Measurements from ENCODE around the gene KNTC1. TPM values are rescaled to one million over a fixed set of nuclear protein-coding genes. Genes with fewer than 3 reads are reported as not detected.
"Not testable (repeated sequence)": the region's sequence is repeated elsewhere in the genome, so short reads cannot be mapped to it uniquely, and the experiment has no call there.

Gene KNTC1
- polyA plus RNA-seq, 1 donor, result 20.7 TPM

DNA sequence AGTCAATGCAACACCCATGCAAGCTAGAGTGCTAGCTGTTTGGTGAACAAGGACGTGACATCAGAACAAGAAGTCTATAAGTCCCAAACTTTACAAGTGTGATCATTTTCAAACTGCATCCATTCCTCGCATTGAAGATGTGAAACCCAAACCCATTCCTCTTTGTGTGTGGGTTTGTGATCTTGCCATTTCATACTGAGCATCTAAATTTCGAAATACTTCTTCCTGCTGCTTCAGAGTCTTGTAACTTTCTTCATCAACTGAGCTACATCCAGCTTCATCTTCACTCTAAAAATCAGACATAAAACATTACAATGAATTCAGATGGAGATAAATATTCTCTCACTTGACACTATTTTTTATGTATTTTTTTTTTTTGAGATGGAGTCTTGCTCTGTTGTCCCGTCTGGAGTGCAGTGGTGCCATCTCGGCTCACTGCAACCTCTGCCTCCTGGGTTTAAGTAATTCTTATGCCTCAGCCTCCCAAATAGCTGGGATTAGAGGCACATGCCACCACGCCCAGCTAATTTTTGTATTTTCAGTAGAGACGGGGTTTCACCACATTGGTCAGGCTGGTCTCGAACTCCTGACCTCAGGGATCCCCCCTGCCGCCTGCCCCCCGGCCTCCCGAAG is 21.5 kb upstream of the KNTC1 start:
- DNase-seq, result no peak

DNA sequence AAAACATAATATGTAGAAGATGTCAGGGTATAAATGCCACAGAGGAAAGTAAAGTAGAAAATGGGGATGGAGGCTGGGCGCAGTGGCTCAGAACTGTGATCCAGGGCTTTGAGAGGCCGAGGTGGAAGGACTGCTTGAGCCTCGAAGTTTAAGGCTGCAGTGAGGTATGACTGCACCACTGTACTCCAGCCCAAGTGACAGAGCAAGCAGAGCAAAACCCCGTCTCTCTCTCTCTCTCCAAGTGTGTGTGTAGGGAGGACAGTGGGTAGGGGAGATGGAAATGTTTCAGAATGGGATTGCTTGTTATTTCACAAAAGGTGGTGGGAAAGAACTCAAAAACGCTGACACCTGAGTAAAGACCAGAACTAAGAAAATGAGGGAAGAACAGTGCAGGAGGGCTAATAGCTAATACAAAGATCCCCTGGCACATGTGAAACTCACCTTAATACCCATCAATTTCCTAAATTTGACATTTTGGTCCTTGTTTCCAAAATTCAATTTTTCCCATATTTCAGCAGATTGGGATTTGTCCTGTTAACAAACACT is 20.6 kb upstream of the KNTC1 start:
- no peak for DNase-seq

DNA sequence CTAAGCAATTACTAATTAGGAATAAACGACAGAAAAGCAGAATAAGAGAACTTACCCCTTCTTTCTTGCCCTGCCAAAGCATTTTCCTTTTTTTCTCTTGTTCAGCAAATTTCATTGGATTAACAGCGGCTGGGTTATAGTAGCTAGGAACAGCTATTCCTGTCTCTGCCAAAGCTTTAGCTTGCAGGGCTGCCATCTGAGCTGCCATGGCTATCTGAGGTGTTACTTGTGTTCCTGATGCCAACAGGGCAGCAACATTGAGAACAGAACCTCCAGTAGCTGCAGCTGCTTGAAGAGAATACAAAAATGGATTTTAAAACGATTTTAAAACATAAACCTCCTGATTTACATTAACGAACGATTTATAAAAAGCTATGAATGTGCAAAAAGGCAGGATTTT is 18.9 kb upstream of the KNTC1 start:
- DNase-seq, result no peak

DNA sequence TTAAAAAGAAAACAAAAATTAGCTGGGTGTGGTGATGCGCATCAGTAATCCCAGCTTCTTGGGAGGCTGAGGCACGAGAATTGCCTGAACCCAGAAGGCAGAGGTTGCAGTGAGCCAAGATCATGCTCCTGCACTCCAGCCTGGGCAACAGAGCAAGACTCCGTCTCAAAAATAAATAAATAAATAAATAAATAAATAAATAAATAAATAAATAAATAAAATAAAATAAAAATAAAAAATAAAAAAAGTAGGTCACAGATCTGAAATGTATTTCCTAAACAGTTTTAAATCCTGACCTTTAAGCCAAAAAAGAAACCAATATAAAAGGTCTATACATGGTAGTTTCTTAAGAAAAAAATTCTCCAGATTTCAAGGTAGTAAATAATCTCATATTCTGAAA is 14.0 kb upstream of the KNTC1 start:
- not testable (repeated sequence) for DNase-seq

DNA sequence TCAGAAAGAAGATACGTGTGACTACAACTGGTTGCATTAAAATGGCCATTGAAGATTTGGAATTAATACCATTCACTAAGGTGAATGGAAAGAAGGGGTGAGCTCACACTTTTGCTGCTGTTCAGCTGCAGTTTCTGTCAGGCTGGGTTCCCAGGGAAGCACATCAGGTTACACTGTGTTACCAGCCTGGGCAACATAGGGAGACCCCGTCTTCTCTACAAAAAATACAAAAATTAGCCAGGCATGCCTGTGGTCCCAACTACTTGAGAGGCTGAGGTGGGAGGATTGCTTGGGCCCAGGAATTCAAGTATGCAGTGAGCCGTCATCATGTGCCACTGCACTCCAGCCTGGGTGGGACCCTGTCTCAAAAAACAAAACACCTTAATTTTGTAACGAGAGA is 13.4 kb upstream of the KNTC1 start:
- no peak for DNase-seq

DNA sequence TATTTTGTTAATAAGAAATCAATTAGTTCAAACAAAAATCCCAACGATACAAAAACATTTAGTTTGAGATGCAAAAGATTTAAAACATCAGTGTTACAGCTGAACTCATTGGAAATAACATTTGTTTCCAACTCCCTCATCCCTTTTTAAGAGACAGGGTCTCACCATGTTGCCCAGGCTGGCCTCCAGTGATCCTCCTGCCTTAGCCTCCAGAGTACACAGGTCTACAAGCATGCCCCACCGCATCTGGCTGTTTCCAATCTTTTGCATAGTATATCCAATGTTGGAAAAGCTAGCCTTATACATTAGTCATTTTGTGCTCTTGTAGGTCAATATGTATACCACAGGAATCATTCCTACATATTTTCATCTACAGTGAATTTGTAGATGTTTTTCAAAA is 11.8 kb upstream of the KNTC1 start:
- DNase-seq, result no peak

DNA sequence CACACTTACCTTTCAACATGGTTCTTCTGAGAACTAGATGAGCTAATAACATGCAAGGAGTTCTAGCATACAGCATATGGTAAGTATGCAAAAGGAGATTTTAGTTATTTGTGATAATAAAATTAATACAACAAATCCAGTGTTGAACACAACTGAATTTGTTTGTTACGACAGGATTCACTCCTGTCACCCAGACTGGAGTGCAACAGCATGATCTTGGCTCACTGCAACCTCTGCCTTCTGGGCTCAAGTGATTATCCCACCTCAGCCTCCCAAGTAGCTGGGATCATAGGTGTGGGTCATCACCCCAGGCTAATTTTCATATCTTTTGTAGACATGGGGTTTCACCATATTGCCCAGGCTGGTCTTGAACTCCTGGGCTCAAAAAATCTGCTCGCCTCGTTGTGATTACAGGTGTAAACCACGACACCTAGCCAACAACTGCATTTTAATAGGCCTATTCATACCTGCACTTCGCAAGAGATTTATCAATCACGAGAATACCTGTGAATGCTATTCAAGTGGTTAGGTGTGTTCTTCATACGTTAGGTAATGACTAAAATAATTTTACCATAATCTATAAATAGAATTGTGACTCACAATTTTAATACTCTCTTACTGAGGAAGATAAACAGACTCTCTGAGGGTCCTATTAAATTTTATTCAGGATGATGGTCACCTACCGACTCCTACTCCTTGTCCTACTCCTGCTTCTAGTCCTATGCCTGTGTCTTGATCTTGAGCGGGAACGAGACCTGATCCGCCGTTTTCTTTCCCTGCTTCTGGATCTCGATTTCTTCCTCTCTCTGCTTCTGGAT is 10.3 kb upstream of the KNTC1 start:
- no peak for DNase-seq

DNA sequence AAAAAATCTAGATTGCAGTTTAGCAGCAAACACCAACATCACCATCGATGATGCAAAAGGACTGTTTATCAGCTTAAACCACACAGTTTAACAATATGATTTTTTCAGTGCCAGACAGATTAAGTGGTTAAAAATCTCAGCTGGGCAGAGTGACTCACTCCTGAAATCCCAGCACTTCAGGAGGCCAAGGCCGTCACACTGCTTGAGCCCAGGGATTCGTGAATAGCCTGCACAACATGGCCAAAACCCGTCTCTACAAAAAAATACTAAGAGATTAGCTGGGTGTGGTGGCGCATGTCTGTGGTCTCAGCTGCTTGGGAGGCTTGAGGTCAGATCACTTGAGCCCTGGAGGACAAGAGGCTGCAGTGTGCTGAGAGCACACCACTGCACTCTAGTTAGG is 9.2 kb upstream of the KNTC1 start:
- DNase-seq, result no peak

DNA sequence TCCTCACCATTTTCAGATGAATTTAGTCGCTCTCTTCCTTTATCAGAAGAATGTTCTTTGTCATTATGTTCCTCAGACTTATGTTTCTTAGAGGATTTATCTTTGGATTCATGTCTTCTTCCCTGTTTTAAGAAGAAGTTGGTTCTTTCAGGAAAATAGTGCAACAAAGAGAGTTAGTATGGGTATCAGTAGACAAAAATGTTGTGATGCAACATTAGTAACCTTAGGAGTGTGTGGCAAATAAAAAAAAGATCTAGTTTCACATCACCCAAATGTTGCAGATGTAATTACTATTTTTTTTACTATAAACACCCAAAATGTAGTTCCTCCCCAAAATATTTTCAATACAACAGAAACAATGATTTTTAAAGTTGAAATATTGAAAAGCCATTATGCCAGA is 8.1 kb upstream of the KNTC1 start:
- no peak for DNase-seq

DNA sequence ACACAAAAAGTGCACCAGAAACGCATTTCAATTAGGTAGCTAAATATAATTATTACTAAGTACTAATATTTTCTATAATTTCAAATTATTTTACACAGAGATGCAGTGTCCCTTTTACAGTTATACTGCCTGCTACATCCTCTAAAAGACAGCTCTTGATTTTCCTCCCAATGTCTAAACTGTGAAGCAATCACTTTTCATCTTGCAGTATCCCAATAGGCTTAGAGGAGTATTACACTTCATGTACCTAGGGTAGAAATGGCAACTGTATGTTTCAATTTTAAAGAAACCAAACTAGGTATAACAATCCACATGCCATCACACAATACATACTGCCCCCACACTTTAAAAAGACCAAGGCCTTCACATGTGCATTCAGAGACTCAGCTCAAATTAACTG is 7.6 kb upstream of the KNTC1 start:
- no peak for DNase-seq

DNA sequence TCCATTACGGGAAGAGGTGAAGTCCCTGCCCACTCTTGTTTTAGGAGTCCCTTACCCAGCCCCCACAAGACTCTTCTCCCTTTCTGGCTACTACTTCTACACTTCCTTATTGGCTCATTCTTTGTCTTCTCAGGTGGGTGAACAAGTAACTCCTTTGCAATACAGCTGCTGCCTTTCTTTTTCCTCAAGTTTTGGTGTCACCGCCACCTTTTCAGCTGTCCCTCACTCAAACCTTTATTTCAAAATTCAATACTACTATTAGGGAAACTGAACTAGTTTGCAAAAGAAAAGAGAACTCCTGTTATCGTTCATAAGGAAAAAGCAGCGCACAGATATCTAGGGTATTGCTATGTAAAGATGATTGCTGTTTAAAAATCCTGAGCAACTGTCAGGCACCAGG is 6.4 kb upstream of the KNTC1 start:
- no peak for DNase-seq

DNA sequence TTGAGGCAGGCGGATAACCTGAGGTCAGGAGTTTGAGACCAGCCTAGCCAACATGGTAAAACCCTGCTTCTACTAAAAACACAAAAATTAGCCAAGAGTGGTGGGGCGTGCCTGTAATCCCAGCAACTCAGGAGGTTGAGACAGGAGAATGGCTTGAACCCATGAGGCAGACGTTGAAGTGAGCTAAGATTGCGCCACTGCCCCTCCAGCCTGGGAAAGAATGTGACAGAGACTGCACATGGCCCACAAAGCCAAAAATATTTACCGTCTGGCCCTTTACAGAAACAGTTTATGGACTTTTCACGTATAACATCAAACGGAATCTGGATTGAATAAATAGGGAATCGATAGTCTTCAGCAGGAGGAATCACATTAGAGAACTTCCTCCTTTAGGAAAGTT is 3.8 kb upstream of the KNTC1 start:
- no peak for DNase-seq

DNA sequence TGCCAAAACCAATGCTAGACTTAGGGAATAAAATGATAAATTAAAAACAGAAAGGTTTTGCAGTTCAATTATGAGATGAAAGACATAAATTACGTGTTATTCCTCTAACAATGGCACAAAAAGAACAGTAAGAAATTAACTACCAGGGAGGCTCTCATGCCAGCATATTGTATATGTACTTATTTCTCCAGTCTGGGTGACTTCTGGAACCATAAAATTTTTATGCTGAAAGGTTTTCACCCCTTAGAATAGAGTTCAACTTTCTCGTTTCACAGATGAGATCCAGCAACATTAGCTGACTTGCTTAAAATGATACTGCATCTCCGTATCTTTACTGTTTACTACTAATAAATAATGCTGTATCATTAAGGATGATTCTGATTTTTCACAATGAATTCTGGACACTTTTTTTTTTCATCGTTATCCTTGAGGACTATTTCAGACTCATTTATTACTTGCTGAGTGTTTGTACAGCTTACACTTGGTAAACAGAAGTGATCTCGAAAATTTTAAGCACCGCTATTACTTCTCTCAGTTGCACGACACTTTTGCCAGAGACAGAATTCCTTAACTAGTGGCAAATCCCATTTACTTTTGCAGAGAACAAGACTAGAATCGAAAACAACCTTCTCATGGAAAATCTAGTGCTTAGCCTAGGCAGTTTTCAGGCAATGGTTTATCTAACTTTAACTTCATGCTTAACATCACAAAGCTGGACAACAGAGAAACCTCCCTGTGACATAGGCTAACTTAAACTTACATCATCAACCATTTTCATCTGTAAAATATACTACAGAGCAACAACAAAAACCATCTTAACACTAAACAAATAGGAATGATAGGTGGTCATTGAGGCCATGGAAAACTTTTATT is 3.0 kb upstream of the KNTC1 start:
- no peak for DNase-seq

DNA sequence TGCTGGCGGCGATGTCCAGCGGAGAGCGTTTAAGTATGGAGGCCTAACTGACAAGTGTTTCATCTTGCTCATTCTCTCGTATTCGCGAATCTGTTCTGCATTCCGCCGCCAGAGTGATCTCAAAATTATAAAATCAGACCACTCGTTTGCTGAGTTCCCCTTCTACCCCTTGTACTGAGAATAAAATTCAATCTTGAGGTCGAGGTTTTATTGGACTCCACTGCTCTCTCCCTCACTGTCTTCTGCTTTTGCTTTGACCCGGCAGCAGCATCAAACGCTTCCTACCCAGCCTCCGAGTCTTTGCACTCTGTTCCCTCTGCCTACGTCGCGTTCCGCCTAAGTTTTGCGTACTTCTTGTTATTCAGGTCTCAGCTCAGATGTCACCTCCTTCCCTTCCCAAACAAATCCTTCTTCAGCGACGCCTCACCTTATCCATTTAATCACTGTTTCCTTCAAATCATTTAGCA is 462 bp downstream of the KNTC1 start:
- no peak for DNase-seq

DNA sequence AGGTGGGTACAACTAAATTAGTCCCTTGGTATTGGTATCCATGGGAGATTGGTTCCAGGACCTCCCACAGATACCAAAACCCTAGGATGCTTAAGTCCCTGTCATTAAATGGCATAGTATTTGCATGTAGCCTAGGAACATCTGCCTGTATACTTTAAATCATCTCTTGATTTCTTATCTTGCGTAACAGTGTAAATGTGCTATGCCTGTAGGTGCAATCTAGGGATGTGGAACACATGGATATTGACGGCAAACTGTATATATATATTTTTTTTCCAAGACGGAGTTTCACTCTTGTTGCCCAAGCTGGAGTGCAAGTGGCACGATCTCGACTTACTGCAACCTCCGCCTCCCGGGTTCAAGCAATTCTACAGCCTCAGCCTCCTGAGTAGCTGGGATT is 1.5 kb downstream of the KNTC1 start:
- DNase-seq, result no peak

DNA sequence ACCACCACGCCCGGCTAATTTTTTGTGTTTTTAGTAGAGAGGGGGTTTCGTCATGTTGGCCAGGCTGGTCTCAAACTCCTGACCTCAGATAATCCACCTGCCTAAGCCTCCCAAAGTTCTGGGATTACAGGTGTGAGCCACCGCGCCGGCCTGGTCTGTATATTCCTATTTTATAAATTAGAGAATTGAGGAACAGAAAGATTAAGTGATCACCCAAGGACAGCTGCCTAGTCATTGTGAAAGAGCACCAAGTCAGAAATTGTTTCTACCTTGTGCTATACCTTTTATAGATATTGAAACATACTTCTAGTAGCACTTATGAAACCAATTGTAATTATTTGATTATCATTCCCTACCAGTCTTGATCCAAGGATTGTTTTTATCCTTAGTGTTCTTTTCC is 1.9 kb downstream of the KNTC1 start:
- DNase-seq, result no peak

DNA sequence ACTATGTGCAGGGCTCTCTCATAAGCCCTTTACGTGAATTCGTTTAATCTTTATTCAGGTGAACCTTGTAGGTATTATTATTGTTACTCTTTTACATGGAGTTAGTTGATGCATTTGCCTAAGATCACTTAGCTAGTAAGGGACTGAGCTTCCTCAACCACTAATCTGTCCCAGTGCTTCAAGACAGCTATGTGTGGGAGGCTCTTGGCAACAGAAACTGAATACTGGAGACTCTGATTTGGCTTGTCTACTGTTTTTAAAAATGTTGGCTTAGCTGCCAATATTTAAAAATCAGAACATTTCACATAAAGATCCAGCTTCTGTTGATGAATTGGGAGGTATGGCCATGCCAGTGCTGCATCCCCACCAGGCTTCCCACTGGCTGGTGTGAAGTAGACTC is 6.8 kb downstream of the KNTC1 start:
- no peak for DNase-seq

DNA sequence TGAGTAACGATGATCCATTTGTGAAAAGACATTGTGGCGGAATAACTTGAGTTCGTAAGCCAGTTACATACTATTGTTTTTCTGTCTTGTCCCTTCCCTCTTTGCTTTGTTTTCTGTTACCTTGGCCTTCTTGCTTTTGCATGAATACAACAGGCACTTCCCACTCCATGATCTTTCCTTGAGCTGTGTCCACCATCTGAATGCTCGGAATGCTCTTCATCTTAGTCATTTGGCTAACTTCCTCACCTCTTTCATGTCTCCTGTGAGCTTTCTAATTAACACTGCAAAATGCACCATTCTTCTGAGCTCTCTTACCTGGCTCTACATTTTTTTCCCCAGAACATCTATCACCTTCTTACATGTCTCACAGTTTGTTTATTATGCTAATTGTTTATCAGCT is 10.0 kb downstream of the KNTC1 start:
- no peak for DNase-seq

DNA sequence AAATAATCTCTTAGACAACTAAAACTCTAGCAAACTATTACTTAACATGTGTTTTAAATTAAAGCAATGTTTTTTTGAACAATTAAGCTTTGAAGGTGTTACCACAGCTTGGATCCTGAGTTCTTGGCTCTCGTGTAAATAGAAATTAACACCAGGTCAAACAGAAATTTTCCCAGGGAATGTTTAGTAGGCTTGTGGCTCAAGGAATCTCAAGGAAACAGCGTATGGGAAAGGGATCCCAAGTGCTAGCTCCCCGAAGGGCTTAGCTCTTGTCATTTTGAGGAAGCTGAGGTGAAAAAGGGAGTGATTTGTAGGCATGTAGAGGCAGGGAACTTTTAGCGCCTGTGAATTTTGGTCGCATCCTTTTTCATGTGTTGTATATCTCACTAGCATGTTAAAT is 11.4 kb downstream of the KNTC1 start:
- DNase-seq, result no peak

DNA sequence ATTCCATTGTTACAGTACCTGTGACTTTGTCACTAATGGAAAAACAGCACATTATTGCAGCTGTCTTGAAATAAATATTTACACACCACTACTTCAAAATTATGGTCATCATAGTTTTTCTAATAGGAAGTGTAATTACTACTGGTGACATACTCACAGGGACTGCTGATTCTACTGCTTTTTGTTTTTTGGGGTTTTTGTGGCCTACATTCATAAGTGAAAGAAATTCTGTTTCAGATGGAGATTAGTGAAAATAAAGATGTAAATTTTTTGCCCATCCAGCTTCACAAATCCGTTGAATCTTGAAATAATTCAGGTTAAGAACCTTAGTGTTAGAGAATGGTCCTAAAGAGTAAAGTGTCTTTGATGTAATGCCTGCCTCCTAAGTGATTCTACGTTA is 17.5 kb downstream of the KNTC1 start:
- no peak for DNase-seq

DNA sequence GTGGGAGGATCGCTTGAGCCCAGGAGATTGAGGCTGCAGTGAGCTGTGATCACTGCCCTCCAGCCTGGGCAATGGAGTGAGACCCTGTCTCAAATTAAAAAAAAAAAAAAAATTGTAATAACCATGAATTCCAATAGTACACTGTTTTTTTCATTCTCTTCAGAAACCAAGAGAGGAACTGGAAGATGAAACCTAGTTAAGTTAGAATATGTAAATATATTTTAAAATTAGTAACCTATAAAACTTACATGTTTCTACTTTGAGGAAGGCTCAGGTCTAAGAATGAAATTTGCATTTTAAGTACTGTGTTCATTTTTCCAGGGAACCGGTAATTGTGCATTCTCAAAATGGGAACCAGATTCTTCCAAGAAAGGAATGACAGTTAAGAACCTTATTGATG is 18.8 kb downstream of the KNTC1 start:
- DNase-seq, result no peak

DNA sequence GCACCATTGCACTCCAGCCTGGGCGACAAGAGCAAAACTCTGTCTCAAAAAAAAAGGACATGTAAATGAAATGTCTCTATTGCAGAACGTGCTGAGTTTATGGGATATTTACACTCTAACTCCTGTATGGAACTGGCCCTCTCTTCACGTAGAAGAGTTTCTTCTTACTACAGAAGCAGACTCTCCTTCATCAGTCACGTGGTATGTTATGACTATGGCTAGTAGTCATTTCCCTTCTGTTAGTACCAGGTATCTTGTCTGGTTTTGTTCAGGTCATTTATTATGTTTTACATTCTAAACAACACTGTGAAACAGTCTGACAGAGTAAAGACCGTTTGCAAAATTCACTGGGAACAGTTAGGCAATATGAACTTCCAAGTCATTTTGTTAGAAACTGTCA is 20.3 kb downstream of the KNTC1 start:
- no peak for DNase-seq
